Mucosa of rectum (tissue), 2 donors: ENCODE results near the gene MLLT1.

Experiments
- H3K27ac ChIP-seq, 2 donors: one replicate each; pipeline ENCODE4 v1.7.0; 2013; ENCODE audit warnings: inconsistent platforms in 2 of 2, low read depth in 2 of 2, low read length in 2 of 2
- H3K27me3 ChIP-seq, 2 donors: one replicate each; pipeline ENCODE4 v1.7.0; 2013; ENCODE audit warnings: low read length in 2 of 2; ENCODE audit not compliant: control insufficient read depth in 2 of 2, insufficient read depth in 2 of 2
- H3K36me3 ChIP-seq, 2 donors: one replicate each; pipeline ENCODE4 v1.7.0; 2013; ENCODE audit warnings: low read length in 2 of 2; ENCODE audit not compliant: control insufficient read depth in 2 of 2, insufficient read depth in 2 of 2
- H3K4me1 ChIP-seq, 2 donors: one replicate each; pipeline ENCODE4 v1.7.0; 2013; ENCODE audit warnings: low read length in 2 of 2, mild to moderate bottlenecking in 1 of 2; ENCODE audit not compliant: control insufficient read depth in 2 of 2, insufficient read depth in 2 of 2
- H3K4me3 ChIP-seq, 2 donors: one replicate each; pipeline ENCODE4 v1.7.0; 2013; ENCODE audit warnings: low read length in 2 of 2
- H3K9ac ChIP-seq, 2 donors: one replicate each; pipeline ENCODE4 v1.7.0; 2013; ENCODE audit warnings: low read length in 2 of 2, low read depth in 1 of 2, mild to moderate bottlenecking in 1 of 2
- H3K9me3 ChIP-seq, 2 donors: one replicate each; pipeline ENCODE4 v1.7.0; 2013; ENCODE audit warnings: low read length in 2 of 2; ENCODE audit not compliant: control insufficient read depth in 2 of 2
- donor health status: healthy.
- donor health status: Normal muscosa, but diverticular disease.

The MLLT1 gene

GRCh38 chr19:6260912-6261650, 18.7 kb downstream of the MLLT1 start:
- Histone ChIP-seq H3K27ac (no peak overlapping the region), H3K4me3 (no peak overlapping the region), H3K9ac (no peak overlapping the region), H3K27me3 (no peaks in the 10 kb centered on the region), H3K36me3 (peaks cover 15 to 41% of the 10 kb centered on the region in 2 donors), H3K9me3 (no peaks in the 10 kb centered on the region), H3K4me1 (peaks cover 2 to 5% of the 10 kb centered on the region in 2 donors)

- H3K27me3 ChIP-seq: no peaks in the 10 kb centered on the region
- peaks cover 2 to 5% of the 10 kb centered on the region in 2 donors for H3K4me1 ChIP-seq
- H3K9ac ChIP-seq: no peak overlapping the region
- H3K36me3 ChIP-seq: peaks cover 15 to 41% of the 10 kb centered on the region in 2 donors
- no peak overlapping the region for H3K27ac ChIP-seq
- no peak overlapping the region for H3K4me3 ChIP-seq
- H3K9me3 ChIP-seq: no peaks in the 10 kb centered on the region
Observed at GRCh38 chr19:6260376-6260775, 19.4 kb downstream of the MLLT1 start.

GRCh38 chr19:6259312-6259861, 20.4 kb downstream of the MLLT1 start:
- no peak overlapping the region for H3K9ac ChIP-seq
- no peak overlapping the region for H3K4me3 ChIP-seq
- peaks cover 2 to 5% of the 10 kb centered on the region in 2 donors for H3K4me1 ChIP-seq
- peaks cover 15 to 41% of the 10 kb centered on the region in 2 donors for H3K36me3 ChIP-seq
- no peaks in the 10 kb centered on the region for H3K9me3 ChIP-seq
- no peak overlapping the region for H3K27ac ChIP-seq
- no peaks in the 10 kb centered on the region for H3K27me3 ChIP-seq

- Histone ChIP-seq H3K4me1 (peaks cover 2 to 5% of the 10 kb centered on the region in 2 donors), H3K9me3 (no peaks in the 10 kb centered on the region), H3K36me3 (peaks cover 15 to 41% of the 10 kb centered on the region in 2 donors), H3K27ac (no peak overlapping the region), H3K4me3 (no peak overlapping the region), H3K27me3 (no peaks in the 10 kb centered on the region), H3K9ac (no peak overlapping the region)
Observed at GRCh38 chr19:6258812-6259311, 20.9 kb downstream of the MLLT1 start.

- peaks cover 6 to 18% of the 10 kb centered on the region in 2 donors for H3K36me3 ChIP-seq
- H3K9me3 ChIP-seq: no peaks in the 10 kb centered on the region
- H3K4me3 ChIP-seq: no peak overlapping the region
- H3K27ac ChIP-seq: no peak overlapping the region
- no peaks in the 10 kb centered on the region for H3K27me3 ChIP-seq
- no peak overlapping the region for H3K9ac ChIP-seq
- no peaks in the 10 kb centered on the region for H3K4me1 ChIP-seq
Observed at GRCh38 chr19:6253954-6254733, 25.6 kb downstream of the MLLT1 start.

GRCh38 chr19:6252066-6252465, 27.7 kb downstream of the MLLT1 start:
- H3K9ac ChIP-seq: no peak overlapping the region
- H3K4me1 ChIP-seq: no peaks in the 10 kb centered on the region
- no peak overlapping the region for H3K27ac ChIP-seq
- no peak overlapping the region for H3K4me3 ChIP-seq
- H3K9me3 ChIP-seq: no peaks in the 10 kb centered on the region
- H3K36me3 ChIP-seq: peaks cover 0 to 4% of the 10 kb centered on the region in 2 donors
- no peaks in the 10 kb centered on the region for H3K27me3 ChIP-seq

- Histone ChIP-seq H3K4me3 (no peak overlapping the region), H3K4me1 (no peaks in the 10 kb centered on the region), H3K27ac (no peak overlapping the region), H3K27me3 (no peaks in the 10 kb centered on the region), H3K9ac (no peak overlapping the region), H3K9me3 (no peaks in the 10 kb centered on the region), H3K36me3 (peaks cover 0 to 4% of the 10 kb centered on the region in 2 donors)
Observed at GRCh38 chr19:6250909-6251308, 28.9 kb downstream of the MLLT1 start.

GRCh38 chr19:6250024-6250615, 29.7 kb downstream of the MLLT1 start:
- peaks cover 0 to 4% of the 10 kb centered on the region in 2 donors for H3K36me3 ChIP-seq
- H3K27ac ChIP-seq: no peak overlapping the region
- H3K9me3 ChIP-seq: no peaks in the 10 kb centered on the region
- no peak overlapping the region for H3K4me3 ChIP-seq
- H3K4me1 ChIP-seq: no peaks in the 10 kb centered on the region
- no peak overlapping the region for H3K9ac ChIP-seq
- no peaks in the 10 kb centered on the region for H3K27me3 ChIP-seq

- Histone ChIP-seq H3K4me1 (no peaks in the 10 kb centered on the region), H3K9me3 (no peaks in the 10 kb centered on the region), H3K9ac (no peak overlapping the region), H3K27ac (no peak overlapping the region), H3K4me3 (no peak overlapping the region), H3K27me3 (no peaks in the 10 kb centered on the region), H3K36me3 (peaks cover 0 to 4% of the 10 kb centered on the region in 2 donors)
Observed at GRCh38 chr19:6249296-6249695, 30.5 kb downstream of the MLLT1 start.
